AG04450 (cell line): Measurements from ENCODE around the gene WDR18. TPM values are rescaled to one million over a fixed set of nuclear protein-coding genes. Genes with fewer than 3 reads are reported as not detected.

Experiments
- CTCF ChIA-PET: fragments of 300-600, 350-600 bp; formaldehyde crosslinking; extraction: SDS; loops from one replicate; lab custom pipeline; 2022; ENCODE audit warnings: antibody characterized with exemption, inconsistent platforms; lab: Charles Lee
- POLR2A ChIA-PET: fragments of 350-600 bp; formaldehyde crosslinking; extraction: SDS; loops from one replicate; lab custom pipeline; 2021; ENCODE audit warnings: antibody characterized with exemption, inconsistent platforms; lab: Yijun Ruan, JAX
- DNase-seq: peaks from one replicate; pipeline ENCODE4 v3.0.0-alpha.2; 2011; ENCODE audit warnings: low read depth, low spot score
- H3K27ac ChIP-seq: one replicate; pipeline ENCODE4 v1.5.1; 2012; ENCODE audit warnings: low read depth, low read length, control low read depth
- H3K27me3 ChIP-seq: one replicate; pipeline ENCODE4 v1.6.0; 2012; ENCODE audit warnings: low read length; ENCODE audit not compliant: control insufficient read depth, insufficient read depth
- H3K4me3 ChIP-seq: 2 replicates; pipeline ENCODE4 v1.5.1; 2011; ENCODE audit warnings: mild to moderate bottlenecking, low read depth, low read length, control low read depth
- H3K9me3 ChIP-seq: 2 replicates; pipeline ENCODE4 v1.5.1; 2012; ENCODE audit warnings: low read length; ENCODE audit not compliant: control insufficient read depth, insufficient read depth
- polyA plus RNA-seq: library from polyadenylated mRNA; depleted of rRNA; stranded (reverse); fragments of >200 nt; gene quantifications from 2 replicates; pipeline ENCODE4 v1.2.3, GENCODE V29; 2011
- TF ChIP-seq, protein P1 (sequence below): IDR thresholded peaks from 2 replicates; pipeline ENCODE4 v1.5.1; 2011; ENCODE audit warnings: low read depth, low read length, control low read depth, inconsistent platforms

The WDR18 gene
- polyA plus RNA-seq, 1 experiment, result 24.5 TPM

DNA sequence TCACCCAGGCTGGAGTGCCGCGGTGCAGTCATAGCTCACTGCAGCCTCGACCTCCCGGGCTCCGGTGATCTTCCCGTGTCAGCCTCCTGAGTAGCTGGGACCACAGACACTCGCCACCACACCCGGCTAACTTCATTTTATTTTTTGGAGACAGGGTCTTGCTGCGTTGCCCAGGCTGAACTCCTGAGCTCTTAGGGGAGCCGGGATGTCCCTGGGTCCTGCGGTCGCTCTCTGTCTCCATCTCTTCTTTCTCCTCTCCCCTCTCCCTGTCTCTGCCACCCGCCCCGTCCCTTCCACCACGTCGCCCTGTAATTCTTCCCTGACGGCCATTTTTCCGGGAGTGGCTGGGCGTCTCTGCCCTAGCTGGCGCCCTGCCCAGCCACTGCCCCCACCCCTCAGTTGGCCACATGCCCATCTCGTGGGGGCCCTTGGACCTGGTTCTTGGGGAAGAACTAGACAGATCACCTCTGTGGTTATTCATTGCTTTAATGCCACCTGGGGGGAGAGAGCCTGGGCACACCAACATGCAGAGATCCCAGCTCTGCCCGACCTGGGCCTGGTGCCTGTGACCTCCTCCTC, 39.4 kb upstream of the WDR18 start:
- CTCF ChIA-PET, result no interaction called here
- H3K27me3 ChIP-seq, result no peaks in the 10 kb centered on the region
- TF ChIP-seq, protein P1, sequence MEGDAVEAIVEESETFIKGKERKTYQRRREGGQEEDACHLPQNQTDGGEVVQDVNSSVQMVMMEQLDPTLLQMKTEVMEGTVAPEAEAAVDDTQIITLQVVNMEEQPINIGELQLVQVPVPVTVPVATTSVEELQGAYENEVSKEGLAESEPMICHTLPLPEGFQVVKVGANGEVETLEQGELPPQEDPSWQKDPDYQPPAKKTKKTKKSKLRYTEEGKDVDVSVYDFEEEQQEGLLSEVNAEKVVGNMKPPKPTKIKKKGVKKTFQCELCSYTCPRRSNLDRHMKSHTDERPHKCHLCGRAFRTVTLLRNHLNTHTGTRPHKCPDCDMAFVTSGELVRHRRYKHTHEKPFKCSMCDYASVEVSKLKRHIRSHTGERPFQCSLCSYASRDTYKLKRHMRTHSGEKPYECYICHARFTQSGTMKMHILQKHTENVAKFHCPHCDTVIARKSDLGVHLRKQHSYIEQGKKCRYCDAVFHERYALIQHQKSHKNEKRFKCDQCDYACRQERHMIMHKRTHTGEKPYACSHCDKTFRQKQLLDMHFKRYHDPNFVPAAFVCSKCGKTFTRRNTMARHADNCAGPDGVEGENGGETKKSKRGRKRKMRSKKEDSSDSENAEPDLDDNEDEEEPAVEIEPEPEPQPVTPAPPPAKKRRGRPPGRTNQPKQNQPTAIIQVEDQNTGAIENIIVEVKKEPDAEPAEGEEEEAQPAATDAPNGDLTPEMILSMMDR, result no peak
- DNase-seq, result no peak
- no peak overlapping the region for H3K4me3 ChIP-seq
- POLR2A ChIA-PET, result no interaction called here
- no peak overlapping the region for H3K27ac ChIP-seq
- peaks cover 7% of the 10 kb centered on the region; the same call in 1 of the 2 replicates for H3K9me3 ChIP-seq

DNA sequence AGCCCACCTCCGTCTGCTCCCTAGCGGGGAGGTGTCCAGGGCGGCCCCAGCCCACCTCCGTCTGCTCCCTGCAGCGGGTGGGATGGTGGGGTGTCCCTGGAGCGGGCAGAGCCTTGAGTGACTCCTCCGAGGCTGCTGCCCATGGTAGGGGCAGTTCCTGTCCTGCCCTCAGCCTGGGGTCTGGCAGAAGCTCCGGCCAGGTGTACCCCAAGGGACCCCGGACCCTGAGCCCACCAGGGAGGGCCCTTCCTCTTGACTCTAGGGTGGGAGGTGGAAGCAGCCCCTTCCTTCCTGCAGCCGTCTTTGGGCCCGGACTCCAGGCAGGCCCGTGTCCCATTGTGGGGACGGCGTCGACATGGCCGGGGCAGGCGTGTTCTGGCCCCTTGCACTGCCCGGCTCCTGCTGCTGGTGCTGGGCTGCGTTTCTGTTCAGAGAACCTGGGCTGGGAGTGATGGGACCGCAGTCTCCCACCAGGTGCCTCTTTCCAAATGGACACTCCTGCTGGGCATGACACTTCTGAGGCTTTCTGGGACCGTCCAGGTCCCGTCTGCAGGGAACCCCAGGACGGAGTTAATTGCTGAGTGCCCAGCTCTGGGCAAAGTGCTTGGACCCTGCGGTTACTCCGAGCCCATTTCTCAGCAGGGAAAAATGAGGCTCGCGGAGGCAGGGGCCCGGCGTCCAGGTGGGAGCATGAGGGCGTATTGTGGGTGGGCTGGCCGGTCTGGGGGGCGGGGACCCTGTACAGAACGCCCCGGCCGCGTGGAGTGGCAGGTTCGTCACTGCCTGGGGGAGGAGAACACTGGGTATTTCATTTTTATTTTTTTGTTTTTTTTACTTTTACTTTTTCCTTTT, 38.5 kb upstream of the WDR18 start:
- Histone ChIP-seq H3K9me3 (peaks cover 7% of the 10 kb centered on the region; the same call in 1 of the 2 replicates), H3K4me3 (no peak overlapping the region), H3K27ac (no peak overlapping the region), H3K27me3 (no peaks in the 10 kb centered on the region)
- no peak for DNase-seq
- CTCF ChIA-PET, result no interaction called here
- TF ChIP-seq, protein P1, result no peak
- POLR2A ChIA-PET, result interaction anchor here (0.5 kb wide), 1 partner anchor 15 kb away, joined by 7 read pairs; no protein-coding TSS in a partner anchor

DNA sequence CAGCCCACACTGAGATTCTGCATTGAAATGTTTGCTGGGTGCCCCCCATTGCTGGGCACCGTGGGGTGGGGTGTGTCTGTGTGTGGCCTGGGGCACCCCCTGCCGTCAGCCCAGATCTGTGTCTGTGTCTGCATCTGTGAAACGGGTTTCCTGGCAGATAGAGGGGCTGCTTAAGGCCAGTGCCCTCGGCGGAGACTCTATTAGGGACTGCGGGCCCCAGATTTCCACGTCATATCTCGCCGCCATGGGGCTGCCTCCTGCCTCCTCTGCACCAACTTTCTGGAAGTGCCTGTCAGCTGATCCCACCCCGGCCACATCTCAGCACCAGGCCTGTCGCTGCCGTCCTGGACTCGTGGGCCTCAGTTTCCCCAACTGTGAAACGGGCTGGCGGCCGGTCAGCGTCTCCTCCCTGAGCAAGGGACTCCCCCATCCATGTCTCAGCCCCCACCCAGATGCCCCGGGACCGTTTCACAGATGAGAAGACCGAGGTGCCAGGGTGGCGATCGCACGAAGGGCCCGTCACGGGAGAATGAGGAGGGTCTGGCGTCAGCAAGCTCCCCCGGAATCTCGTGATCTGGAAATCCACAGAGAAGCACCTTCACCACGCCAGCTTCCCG, 36.9 kb upstream of the WDR18 start:
- no peaks in the 10 kb centered on the region for H3K27me3 ChIP-seq
- H3K9me3 ChIP-seq, result peaks cover 7% of the 10 kb centered on the region; the same call in 1 of the 2 replicates
- no peak for DNase-seq
- no peak overlapping the region for H3K27ac ChIP-seq
- no peak overlapping the region for H3K4me3 ChIP-seq
- CTCF ChIA-PET, result no interaction called here
- TF ChIP-seq, protein P1, result no peak
- POLR2A ChIA-PET, result no interaction called here

DNA sequence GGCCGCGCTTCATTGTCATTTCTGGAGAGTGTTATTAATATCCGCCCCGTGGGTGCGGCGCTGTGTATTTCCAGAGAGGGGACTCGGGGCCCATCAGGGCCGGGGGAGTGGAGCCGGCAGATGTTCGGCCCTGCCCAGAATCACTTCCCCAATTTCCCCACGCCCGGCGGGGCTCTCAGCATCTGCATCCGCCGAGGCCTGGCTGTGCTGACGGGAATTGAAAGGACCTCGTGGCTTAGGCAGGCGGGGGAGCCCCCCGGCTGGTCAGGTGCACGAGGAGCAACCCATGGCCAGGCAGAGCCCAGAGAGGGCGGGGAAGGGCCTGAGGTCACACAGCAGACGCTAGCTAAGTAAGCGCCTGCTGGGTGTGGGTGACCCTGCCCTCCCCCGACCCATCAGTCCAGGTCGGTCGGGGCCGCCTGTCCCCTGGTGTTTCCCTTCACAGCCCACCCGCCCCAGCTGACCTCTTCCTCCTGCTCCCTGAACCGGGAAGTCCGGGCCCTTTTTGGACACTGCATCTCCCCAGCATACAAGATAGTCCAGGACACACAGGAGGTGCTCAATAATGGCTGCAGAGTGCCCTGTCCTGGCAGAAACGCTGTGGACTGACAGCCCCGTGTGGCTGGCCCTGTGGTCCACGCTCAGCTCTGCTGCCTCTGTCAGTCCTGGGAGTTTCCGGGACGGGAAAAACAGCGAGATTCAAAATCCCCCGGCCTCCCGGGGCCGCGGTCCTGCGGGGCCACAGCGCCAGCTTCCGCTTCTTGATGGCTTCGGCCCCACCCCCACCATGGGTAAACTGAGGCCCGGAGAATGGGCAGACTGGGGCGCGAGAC, 36.2 kb upstream of the WDR18 start:
- Histone ChIP-seq H3K27me3 (no peaks in the 10 kb centered on the region), H3K9me3 (peaks cover 3% of the 10 kb centered on the region; the same call in 1 of the 2 replicates), H3K27ac (no peak overlapping the region), H3K4me3 (no peak overlapping the region)
- POLR2A ChIA-PET, result no interaction called here
- TF ChIP-seq, protein P1, result no peak
- DNase-seq, result no peak
- CTCF ChIA-PET, result interaction anchor here (0.6 kb wide), 1 partner anchor 177 kb away, joined by 3 read pairs; no protein-coding TSS in a partner anchor
